ENCODE results near the gene LRRC36. TPM values are rescaled to one million over a fixed set of nuclear protein-coding genes. Genes with fewer than 3 reads are reported as not detected.
"Not testable (repeated sequence)": the region's sequence is repeated elsewhere in the genome, so short reads cannot be mapped to it uniquely, and the experiment has no call there.

LRRC36 gene
- total RNA-seq, 2 donors from 2014 or later, result 1.6 to 7.0 TPM

DNA sequence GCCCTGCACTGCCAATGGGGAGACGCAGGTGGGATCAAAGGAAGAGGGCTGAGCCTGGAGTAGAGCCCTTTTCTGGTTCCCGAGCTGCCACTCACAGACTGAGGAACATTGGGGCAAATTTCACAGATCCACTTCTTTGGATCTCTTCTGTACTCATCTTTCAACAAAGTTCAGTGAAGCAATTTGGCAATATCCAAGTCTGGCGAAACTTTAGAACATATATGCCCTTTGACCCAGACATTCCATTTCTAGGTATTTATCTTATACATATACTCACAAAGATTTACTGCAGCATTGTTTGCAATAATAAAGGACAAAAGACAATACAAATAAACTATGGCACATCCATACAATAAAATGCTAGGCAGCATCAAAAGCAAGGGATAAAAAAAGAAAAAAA, 84.7 kb downstream of the LRRC36 start:
- DNase-seq (no peak), ATAC-seq (no peak)
- TF ChIP-seq POLR2A (IDR thresholded peaks at IDR 0.05), result no peak
- TF ChIP-seq, protein P1, sequence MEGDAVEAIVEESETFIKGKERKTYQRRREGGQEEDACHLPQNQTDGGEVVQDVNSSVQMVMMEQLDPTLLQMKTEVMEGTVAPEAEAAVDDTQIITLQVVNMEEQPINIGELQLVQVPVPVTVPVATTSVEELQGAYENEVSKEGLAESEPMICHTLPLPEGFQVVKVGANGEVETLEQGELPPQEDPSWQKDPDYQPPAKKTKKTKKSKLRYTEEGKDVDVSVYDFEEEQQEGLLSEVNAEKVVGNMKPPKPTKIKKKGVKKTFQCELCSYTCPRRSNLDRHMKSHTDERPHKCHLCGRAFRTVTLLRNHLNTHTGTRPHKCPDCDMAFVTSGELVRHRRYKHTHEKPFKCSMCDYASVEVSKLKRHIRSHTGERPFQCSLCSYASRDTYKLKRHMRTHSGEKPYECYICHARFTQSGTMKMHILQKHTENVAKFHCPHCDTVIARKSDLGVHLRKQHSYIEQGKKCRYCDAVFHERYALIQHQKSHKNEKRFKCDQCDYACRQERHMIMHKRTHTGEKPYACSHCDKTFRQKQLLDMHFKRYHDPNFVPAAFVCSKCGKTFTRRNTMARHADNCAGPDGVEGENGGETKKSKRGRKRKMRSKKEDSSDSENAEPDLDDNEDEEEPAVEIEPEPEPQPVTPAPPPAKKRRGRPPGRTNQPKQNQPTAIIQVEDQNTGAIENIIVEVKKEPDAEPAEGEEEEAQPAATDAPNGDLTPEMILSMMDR (IDR thresholded peaks at IDR 0.05), result no peak
- 90 to 91% methylated on average over 3 of the region's 3 CpGs for WGBS, 2 donors
- intact Hi-C loops (cut with DNase I), result no loop called here
- no peaks in the 10 kb centered on the region for H3K36me3 ChIP-seq (replicated peaks in 1 of 2; ENCODE audit: insufficient read depth in 1 of 2, low read depth in 2 of 2)
- no peaks in the 10 kb centered on the region for H3K9me3 ChIP-seq
- no peaks in the 10 kb centered on the region for H3K27me3 ChIP-seq
- H3K27ac ChIP-seq, result no peak overlapping the region
- peaks cover 16% of the 10 kb centered on the region for H3K4me1 ChIP-seq
- no peak overlapping the region for H3K4me3 ChIP-seq

DNA sequence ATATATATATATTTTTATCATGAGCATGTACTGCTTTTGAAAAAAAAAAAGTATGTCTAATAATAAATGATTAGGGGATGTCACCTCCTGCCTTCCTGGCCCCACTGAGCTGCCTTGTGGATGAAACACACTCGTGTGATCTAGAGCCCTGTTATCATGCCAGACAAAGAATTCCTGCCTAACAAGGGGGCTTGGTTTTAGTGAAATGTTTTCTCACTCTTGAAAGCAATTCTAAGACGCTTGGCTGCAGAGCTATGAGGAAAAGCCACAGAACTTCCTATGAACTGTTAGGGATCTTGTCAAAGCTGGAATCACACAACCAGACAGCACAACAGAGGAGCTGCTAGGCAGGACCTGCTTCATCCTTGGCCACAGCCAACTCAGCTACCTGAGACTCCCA, 85.7 kb downstream of the LRRC36 start:
- intact Hi-C loops (cut with DNase I), result no loop called here
- Histone ChIP-seq H3K4me3 (no peak overlapping the region), H3K9me3 (no peaks in the 10 kb centered on the region), H3K27me3 (no peaks in the 10 kb centered on the region), H3K27ac (no peak overlapping the region), H3K36me3 (replicated peaks in 1 of 2; ENCODE audit: insufficient read depth in 1 of 2, low read depth in 2 of 2) (no peaks in the 10 kb centered on the region), H3K4me1 (peaks cover 23% of the 10 kb centered on the region)
- no peak for TF ChIP-seq POLR2A (IDR thresholded peaks at IDR 0.05)
- TF ChIP-seq, protein P1 (IDR thresholded peaks at IDR 0.05), result no peak
- ATAC-seq (no peak), DNase-seq (no peak)
- 60 to 65% methylated on average over 2 of the region's 2 CpGs for WGBS, 2 donors

DNA sequence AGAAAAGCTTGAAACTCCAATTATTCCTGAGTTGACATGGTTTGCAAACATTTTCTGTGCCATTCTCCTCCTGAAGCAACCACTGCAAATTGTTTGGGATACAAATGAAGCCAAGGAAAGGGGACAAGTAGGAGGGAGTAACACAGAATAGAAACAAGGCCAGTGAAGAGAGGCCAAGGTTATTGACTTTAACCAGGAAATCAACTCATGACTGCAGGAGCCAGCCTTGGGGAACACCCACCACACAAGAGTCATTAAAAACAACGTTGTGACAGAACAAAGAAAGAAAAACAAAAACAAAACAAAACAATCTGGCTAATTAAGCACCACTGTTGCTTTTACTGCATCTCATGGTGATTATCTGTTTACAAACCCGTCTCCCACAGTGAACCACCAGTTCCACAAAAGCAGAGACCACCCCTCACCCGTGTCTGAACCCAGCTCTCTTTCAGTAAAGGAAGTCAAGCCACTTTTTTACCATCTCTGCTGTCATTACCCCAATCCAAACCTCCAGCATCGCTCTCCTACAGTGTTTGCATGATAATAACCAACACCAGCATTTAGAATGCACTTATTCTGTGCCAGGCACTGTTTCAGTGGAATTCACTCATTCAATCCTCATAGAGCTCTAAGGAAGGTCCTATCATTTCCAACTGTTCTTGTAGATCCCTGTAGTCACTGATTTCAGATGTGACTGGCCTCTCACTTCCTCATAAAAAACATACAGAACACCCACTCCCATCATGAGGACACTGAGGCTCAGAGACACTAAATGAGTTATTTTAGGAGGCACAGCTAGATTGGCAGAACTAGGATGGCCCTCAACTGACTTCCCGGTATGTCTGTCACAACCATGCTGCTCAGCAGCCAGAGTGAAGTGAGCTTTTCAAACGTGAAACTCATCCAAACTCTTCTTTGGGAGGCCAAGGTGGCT, 87.6 kb downstream of the LRRC36 start:
- WGBS, 2 donors, result 56 to 60% methylated on average over 5 to 6 of the region's 6 CpGs
- no peak for TF ChIP-seq POLR2A (IDR thresholded peaks at IDR 0.05)
- TF ChIP-seq, protein P1 (IDR thresholded peaks at IDR 0.05), result no peak
- H3K27ac ChIP-seq, result peak overlapping the region in 3 of 4 donors; percentile 25 to 49 (median 34)
- H3K9me3 ChIP-seq, result no peaks in the 10 kb centered on the region
- no peaks in the 10 kb centered on the region for H3K36me3 ChIP-seq (replicated peaks in 1 of 2; ENCODE audit: insufficient read depth in 1 of 2, low read depth in 2 of 2)
- H3K27me3 ChIP-seq, result no peaks in the 10 kb centered on the region
- peaks cover 23% of the 10 kb centered on the region for H3K4me1 ChIP-seq
- no peak overlapping the region for H3K4me3 ChIP-seq
- intact Hi-C loops (cut with DNase I), result no loop called here
- DNase-seq (no peak), ATAC-seq (no peak)

DNA sequence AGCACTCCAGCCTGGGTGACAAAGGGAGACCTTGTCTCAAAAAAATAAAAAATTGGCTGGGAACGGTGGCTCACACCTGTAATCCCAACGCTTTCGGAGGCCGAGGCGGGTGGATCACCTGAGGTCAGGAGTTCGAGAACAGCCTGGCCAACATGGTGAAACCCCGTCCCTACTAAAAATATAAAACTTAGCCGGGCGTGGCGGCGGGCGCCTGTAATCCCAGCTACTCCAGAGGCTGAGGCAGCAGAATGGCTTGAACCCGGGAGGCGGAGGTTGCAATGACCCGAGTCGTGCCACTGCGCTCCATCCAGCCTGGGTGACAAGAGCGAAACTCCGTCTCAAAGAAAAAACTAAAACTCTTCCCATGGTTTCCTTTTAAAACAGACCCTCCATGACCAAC, 88.8 kb downstream of the LRRC36 start:
- WGBS, 2 donors, result 91 to 92% methylated on average over 19 of the region's 19 CpGs
- H3K4me3 ChIP-seq, result peak overlapping the region in 1 of 2 donors; percentile 26
- DNase-seq; intact Hi-C loops (cut with DNase I); H3K9me3 ChIP-seq; H3K36me3 ChIP-seq (replicated peaks in 1 of 2; ENCODE audit: insufficient read depth in 1 of 2, low read depth in 2 of 2); ATAC-seq; H3K27me3 ChIP-seq: not testable (repeated sequence)
- H3K4me1 ChIP-seq, result peaks cover 23% of the 10 kb centered on the region
- peak overlapping the region in 3 of 4 donors; percentile 81 to 85 (median 82) for H3K27ac ChIP-seq

DNA sequence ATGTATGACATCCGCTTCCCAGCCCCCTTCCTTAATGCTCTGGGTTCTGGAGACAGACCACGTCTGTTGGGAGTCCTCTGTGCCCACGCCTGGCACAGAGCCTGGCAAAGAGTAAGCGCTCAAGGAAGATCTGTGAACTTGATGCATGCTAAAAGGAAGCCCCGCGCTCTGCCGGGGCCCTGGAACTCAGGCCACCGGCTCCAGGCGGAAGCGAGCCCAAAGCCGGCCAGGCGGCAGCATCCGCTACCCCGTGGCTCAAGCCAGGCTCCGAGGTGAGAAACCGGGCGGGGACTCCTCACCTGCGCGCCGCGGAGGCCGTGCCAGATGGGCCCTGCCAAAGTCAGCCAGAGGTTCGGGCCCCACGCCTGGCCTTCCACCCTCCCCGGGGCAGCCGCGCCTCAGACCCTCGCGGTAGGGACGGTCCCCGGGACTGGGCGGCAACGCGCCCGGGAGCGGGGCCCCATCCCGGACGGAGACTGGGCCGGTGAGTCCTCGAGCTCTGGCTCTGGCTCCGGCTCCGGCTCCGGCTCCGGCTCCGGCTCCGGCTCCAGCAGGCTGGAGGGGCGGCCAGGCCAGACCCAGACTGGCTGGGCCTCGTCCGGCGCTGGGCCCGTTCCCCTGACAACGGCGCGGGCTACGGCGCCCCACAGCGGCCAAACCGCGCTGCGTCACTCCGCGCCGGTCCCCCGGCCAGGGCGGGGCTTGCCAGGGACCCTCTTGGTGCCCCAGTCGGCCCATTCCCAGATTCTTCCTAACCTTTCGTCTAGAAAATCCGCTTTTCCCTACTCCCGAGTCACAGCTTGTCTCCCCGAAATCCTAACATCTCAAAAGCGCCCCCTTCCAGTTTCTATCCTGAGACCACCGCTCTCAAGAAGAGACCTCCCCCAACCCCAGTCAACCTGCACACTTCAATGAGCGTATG, 89.5 kb downstream of the LRRC36 start, which contains the start of gene ZDHHC1:
TSS of gene ZDHHC1 (minus strand) at position 606 of the 922 bp plus-strand sequence. CDS start 8,702 bp downstream, outside the sequence.
- H3K36me3 ChIP-seq (replicated peaks in 1 of 2; ENCODE audit: insufficient read depth in 1 of 2, low read depth in 2 of 2), result no peaks in the 10 kb centered on the region
- H3K27ac ChIP-seq, result peak within 1 kb of the TSS; percentile 54 to 85 (median 82)
- 1 to 2% methylated on average over 20 to 73 of the region's 73 CpGs for WGBS, 2 donors
- no peaks in the 10 kb centered on the region for H3K27me3 ChIP-seq
- no peaks in the 10 kb centered on the region for H3K9me3 ChIP-seq
- intact Hi-C loops (cut with DNase I), result no loop called here
- TF ChIP-seq, protein P1 (IDR thresholded peaks at IDR 0.05), result peak; percentile 27 to 69 (median 49)
- peak; percentile 42 to 72 (median 59) for TF ChIP-seq POLR2A (IDR thresholded peaks at IDR 0.05)
- H3K4me1 ChIP-seq, result peaks cover 23% of the 10 kb centered on the region
- peak within 1 kb of the TSS; percentile 26 to 86 for H3K4me3 ChIP-seq
- ATAC-seq, result peak; percentile 94
- DNase-seq, result peak; percentile 70 to 82 (median 75)
